GM21619 (cell line): Measurements from ENCODE around the gene SLC35G1.

Experiments
- ATAC-seq: cut with Tn5 transposase; IDR thresholded peaks from one replicate; pipeline ENCODE4 v1.9.1; 2021; ENCODE audit not compliant: unreplicated experiment

Gene SLC35G1

GRCh38 chr10:93947055-93947454 lies 53.3 kb downstream of the SLC35G1 start:
- no peak for ATAC-seq

- no peak for ATAC-seq
Measured at GRCh38 chr10:93947524-93947923, 53.7 kb downstream of the SLC35G1 start.

GRCh38 chr10:93951905-93952304 lies 58.1 kb downstream of the SLC35G1 start:
- ATAC-seq = no peak
